ENCODE measurements around the gene HS1BP3. TPM values are rescaled to one million over a fixed set of nuclear protein-coding genes. Genes with fewer than 3 reads are reported as not detected.
A peak's percentile ranks its signal among the peaks of the same experiment; 100 is the strongest.

The HS1BP3 gene
- total and polyA plus RNA-seq, 2 of the 13 experiments (the other 11 are each of a cell fraction or from before 2014, with no cell fraction given): 15.2 to 22.0 TPM

GRCh38 chr2:20661421-20662307 is 10.8 kb upstream of the HS1BP3 start (continued):
- TF ChIP-seq FOXJ3 (CRISPR knock-in tag; IDR thresholded peaks at IDR 0.05; ENCODE audit: borderline replicate concordance) (no peak), NFE2L1 (CRISPR knock-in tag; IDR thresholded peaks at IDR 0.05; ENCODE audit: borderline replicate concordance) (peak; percentile 30; the same call in 1 of the 2 replicates), ZNF124 (CRISPR knock-in tag; IDR thresholded peaks at IDR 0.05) (peak; percentile 51; the same call in 1 of the 2 replicates), MTERF4 (CRISPR knock-in tag; IDR thresholded peaks at IDR 0.05) (0 out of 2 replicates have a peak, but pooled peaks have one; percentile 46), KMT2A (CRISPR knock-in tag; IDR thresholded peaks at IDR 0.05) (peak; percentile 37; the same call in 1 of the 2 replicates), ZMYM4 (CRISPR knock-in tag; IDR thresholded peaks at IDR 0.05) (peak; percentile 44; the same call in 1 of the 2 replicates), CENPT (CRISPR knock-in tag; IDR thresholded peaks at IDR 0.05; ENCODE audit: low read depth) (no peak), EED (CRISPR knock-in tag; IDR thresholded peaks at IDR 0.05) (no peak), ZNF652 (CRISPR knock-in tag; IDR thresholded peaks at IDR 0.05; ENCODE audit: borderline replicate concordance, low read depth) (no peak), SNAI1 (CRISPR knock-in tag; IDR thresholded peaks at IDR 0.05; ENCODE audit: borderline replicate concordance) (0 out of 2 replicates have a peak, but pooled peaks have one; percentile 50), ZNF879 (CRISPR knock-in tag; IDR thresholded peaks at IDR 0.05) (no peak), ZBTB26 (CRISPR knock-in tag; IDR thresholded peaks at IDR 0.05; ENCODE audit: borderline replicate concordance) (0 out of 2 replicates have a peak, but pooled peaks have one; percentile 52), ZNF331 (CRISPR knock-in tag; IDR thresholded peaks at IDR 0.05) (peak; percentile 71), SMAD3 (CRISPR knock-in tag; IDR thresholded peaks at IDR 0.05) (peak; percentile 63; the same call in 1 of the 2 replicates), BCL3 (CRISPR knock-in tag; IDR thresholded peaks at IDR 0.05) (0 out of 2 replicates have a peak, but pooled peaks have one; percentile 35), NFATC3 (CRISPR knock-in tag; IDR thresholded peaks at IDR 0.05) (peak; percentile 69; the same call in 1 of the 2 replicates)
- TF ChIP-seq, protein P1, sequence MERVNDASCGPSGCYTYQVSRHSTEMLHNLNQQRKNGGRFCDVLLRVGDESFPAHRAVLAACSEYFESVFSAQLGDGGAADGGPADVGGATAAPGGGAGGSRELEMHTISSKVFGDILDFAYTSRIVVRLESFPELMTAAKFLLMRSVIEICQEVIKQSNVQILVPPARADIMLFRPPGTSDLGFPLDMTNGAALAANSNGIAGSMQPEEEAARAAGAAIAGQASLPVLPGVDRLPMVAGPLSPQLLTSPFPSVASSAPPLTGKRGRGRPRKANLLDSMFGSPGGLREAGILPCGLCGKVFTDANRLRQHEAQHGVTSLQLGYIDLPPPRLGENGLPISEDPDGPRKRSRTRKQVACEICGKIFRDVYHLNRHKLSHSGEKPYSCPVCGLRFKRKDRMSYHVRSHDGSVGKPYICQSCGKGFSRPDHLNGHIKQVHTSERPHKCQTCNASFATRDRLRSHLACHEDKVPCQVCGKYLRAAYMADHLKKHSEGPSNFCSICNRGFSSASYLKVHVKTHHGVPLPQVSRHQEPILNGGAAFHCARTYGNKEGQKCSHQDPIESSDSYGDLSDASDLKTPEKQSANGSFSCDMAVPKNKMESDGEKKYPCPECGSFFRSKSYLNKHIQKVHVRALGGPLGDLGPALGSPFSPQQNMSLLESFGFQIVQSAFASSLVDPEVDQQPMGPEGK (CRISPR knock-in tag; IDR thresholded peaks at IDR 0.05): peak; percentile 44; the same call in 1 of the 2 replicates
- TF ChIP-seq, protein P2, sequence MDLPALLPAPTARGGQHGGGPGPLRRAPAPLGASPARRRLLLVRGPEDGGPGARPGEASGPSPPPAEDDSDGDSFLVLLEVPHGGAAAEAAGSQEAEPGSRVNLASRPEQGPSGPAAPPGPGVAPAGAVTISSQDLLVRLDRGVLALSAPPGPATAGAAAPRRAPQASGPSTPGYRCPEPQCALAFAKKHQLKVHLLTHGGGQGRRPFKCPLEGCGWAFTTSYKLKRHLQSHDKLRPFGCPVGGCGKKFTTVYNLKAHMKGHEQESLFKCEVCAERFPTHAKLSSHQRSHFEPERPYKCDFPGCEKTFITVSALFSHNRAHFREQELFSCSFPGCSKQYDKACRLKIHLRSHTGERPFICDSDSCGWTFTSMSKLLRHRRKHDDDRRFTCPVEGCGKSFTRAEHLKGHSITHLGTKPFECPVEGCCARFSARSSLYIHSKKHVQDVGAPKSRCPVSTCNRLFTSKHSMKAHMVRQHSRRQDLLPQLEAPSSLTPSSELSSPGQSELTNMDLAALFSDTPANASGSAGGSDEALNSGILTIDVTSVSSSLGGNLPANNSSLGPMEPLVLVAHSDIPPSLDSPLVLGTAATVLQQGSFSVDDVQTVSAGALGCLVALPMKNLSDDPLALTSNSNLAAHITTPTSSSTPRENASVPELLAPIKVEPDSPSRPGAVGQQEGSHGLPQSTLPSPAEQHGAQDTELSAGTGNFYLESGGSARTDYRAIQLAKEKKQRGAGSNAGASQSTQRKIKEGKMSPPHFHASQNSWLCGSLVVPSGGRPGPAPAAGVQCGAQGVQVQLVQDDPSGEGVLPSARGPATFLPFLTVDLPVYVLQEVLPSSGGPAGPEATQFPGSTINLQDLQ (CRISPR knock-in tag; IDR thresholded peaks at IDR 0.05): no peak

Measured in HepG2 (cell line).